GM12878 (cell line): ENCODE measurements around the gene DHDH. TPM values are rescaled to one million over a fixed set of nuclear protein-coding genes. Genes with fewer than 3 reads are reported as not detected.

ENCODE experiments used
- ATAC-seq: fragments of 200-7000 bp; cut with Tn5 transposase; 3 replicates; pipeline ENCODE4 v1.9.1; 2020; ENCODE audit warnings: mild to moderate bottlenecking, moderate library complexity
- BruUV-seq: library from RNA; stranded (reverse); fragments of 400-500 nt; replicated peaks from 2 replicates; lab custom pipeline; 2021; lab: Mats Ljungman, UMichigan
- CTCF ChIA-PET: fragments of 300-600 bp; sonication (Branson Sonifier 250); formaldehyde crosslinking; extraction: SDS; loops from one replicate; lab custom pipeline; 2021; ENCODE audit warnings: inconsistent platforms; lab: Yijun Ruan, JAX
- POLR2A ChIA-PET: fragments of 350-600 bp; formaldehyde crosslinking; extraction: SDS; loops from one replicate; lab custom pipeline; 2021; ENCODE audit warnings: inconsistent platforms; lab: Charles Lee
- RAD21 ChIA-PET: fragments of 300-600 bp; sonication (Branson Sonifier 250); formaldehyde crosslinking; loops from one replicate; lab custom pipeline; 2023; ENCODE audit warnings: antibody characterized with exemption; ENCODE audit not compliant: unreplicated experiment; lab: Charles Lee
- SMC1A ChIA-PET: fragments of 300-600 bp; sonication (Branson Sonifier 250); formaldehyde crosslinking; loops from one replicate; lab custom pipeline; 2023; ENCODE audit not compliant: unreplicated experiment, uncharacterized antibody; lab: Charles Lee
- DNase-seq: peaks from one replicate; pipeline ENCODE4 v3.0.0-alpha.2; 2011; ENCODE audit warnings: low read depth, low spot score
- FAIRE-seq: peaks from 3 replicates; lab custom pipeline; 2011; peaks lifted over from hg19 to GRCh38; lab: Jason Lieb, UNC
- H2AFZ ChIP-seq: 2 replicates; pipeline ENCODE4 v1.6.0; 2011; ENCODE audit warnings: low read depth, low read length, control low read depth; ENCODE audit not compliant: control insufficient read depth
- H3K27ac ChIP-seq: 2 replicates; pipeline ENCODE4 v1.5.1; 2011; ENCODE audit warnings: control low read depth; ENCODE audit not compliant: control insufficient read depth, insufficient read depth
- H3K27me3 ChIP-seq, 2 experiments: replicated peaks in 1 of 2; 2 replicates each; pipeline versions ENCODE4 v1.6.0 to v1.6.1; 2011; ENCODE audit warnings: low read length in 1 of 2; ENCODE audit not compliant: control insufficient read depth in 2 of 2, insufficient read depth in 2 of 2
- H3K36me3 ChIP-seq, 2 experiments: 2 replicates each; pipeline ENCODE4 v1.5.1; 2011; ENCODE audit warnings: low read length in 1 of 2; ENCODE audit not compliant: control insufficient read depth in 2 of 2, insufficient read depth in 2 of 2
- H3K4me1 ChIP-seq: 2 replicates; pipeline ENCODE4 v1.6.1; 2011; ENCODE audit warnings: mild to moderate bottlenecking, low read length, moderate library complexity, mixed read lengths; ENCODE audit not compliant: control insufficient read depth, insufficient read depth
- H3K4me2 ChIP-seq: 2 replicates; pipeline ENCODE4 v1.6.0; 2011; ENCODE audit warnings: control low read depth; ENCODE audit not compliant: control insufficient read depth, insufficient read depth
- H3K4me3 ChIP-seq: fragments of 200-600 bp; sonication (generic); 2 replicates; pipeline ENCODE4 v1.5.1; 2016
- H3K79me2 ChIP-seq: 2 replicates; pipeline ENCODE4 v1.6.0; 2011; ENCODE audit warnings: low read length; ENCODE audit not compliant: control insufficient read depth, insufficient read depth
- H3K9ac ChIP-seq: 2 replicates; pipeline ENCODE4 v1.8.0; 2011; ENCODE audit warnings: low read length, control low read depth, mixed read lengths; ENCODE audit not compliant: control insufficient read depth, insufficient read depth
- H3K9me3 ChIP-seq: replicated peaks from 3 replicates; pipeline ENCODE4 v1.5.1; 2011; ENCODE audit warnings: mild to moderate bottlenecking, low read length; ENCODE audit not compliant: control insufficient read depth, insufficient read depth
- H4K20me1 ChIP-seq: 2 replicates; pipeline ENCODE4 v1.6.0; 2011; ENCODE audit not compliant: control insufficient read depth, insufficient read depth
- BRCA1 ChIP-seq: IDR thresholded peaks from 2 replicates; pipeline ENCODE4 v1.6.1; 2011; ENCODE audit warnings: low read depth, low read length, improper control_type of control experiment
- E4F1 ChIP-seq: fragments of 450-650 bp; IDR thresholded peaks from 2 replicates; pipeline ENCODE4 v1.6.1; 2018; ENCODE audit warnings: borderline replicate concordance, mild to moderate bottlenecking; ENCODE audit not compliant: partially characterized antibody
- EED ChIP-seq: sonication (generic); IDR thresholded peaks from 2 replicates; pipeline ENCODE4 v1.6.1; 2016; ENCODE audit warnings: antibody characterized with exemption, low read depth
- FOXM1 ChIP-seq: IDR thresholded peaks from 2 replicates; pipeline ENCODE4 v1.6.1; 2012; ENCODE audit warnings: low read depth, mild to moderate bottlenecking, inconsistent platforms, low read length, moderate library complexity
- KDM1A ChIP-seq: fragments of 200-600 bp; sonication (generic); IDR thresholded peaks from 2 replicates; pipeline ENCODE4 v1.6.1; 2016; ENCODE audit warnings: borderline replicate concordance
- LARP7 ChIP-seq: fragments of 450-650 bp; IDR thresholded peaks from 2 replicates; pipeline ENCODE4 v1.6.1; 2017; ENCODE audit warnings: mild to moderate bottlenecking
- NR2F1 ChIP-seq: fragments of 450-650 bp; conservative IDR thresholded peaks from 2 replicates; pipeline ENCODE4 v1.6.1; 2017; ENCODE audit warnings: mild to moderate bottlenecking
- PAX5 ChIP-seq: IDR thresholded peaks from 2 replicates; pipeline ENCODE4 v1.6.1; 2011; ENCODE audit warnings: low read depth, low read length, borderline replicate concordance
- RAD21 ChIP-seq: IDR thresholded peaks from 2 replicates; pipeline ENCODE4 v1.6.1; 2011; ENCODE audit warnings: mild to moderate bottlenecking, low read depth, low read length, moderate library complexity; ENCODE audit not compliant: insufficient read depth
- SRF ChIP-seq, 2 experiments: IDR thresholded peaks; 2 replicates each; pipeline ENCODE4 v1.6.1; 2011; ENCODE audit warnings: low read depth in 2 of 2, low read length in 2 of 2, mild to moderate bottlenecking in 1 of 2, moderate library complexity in 1 of 2
- WGBS: methylation state at CpG from one replicate; pipeline ENCODE4 v1.1.6; 2016; ENCODE audit warnings: low lambda C conversion rate; ENCODE audit not compliant: insufficient replicate concordance, insufficient coverage; ENCODE audit errors: missing lambda C conversion rate; 5-methylcytosine and 5-hydroxymethylcytosine counted together
- in situ Hi-C: fragments of 300-500 bp; cut with MboI; formaldehyde crosslinking; loops from 9 replicates; pipeline ENCODE4 v1.14.3; 2018; ENCODE audit warnings: mixed read lengths
- intact Hi-C: fragments of 100-400 bp; cut with micrococcal nuclease; formaldehyde crosslinking; loops from one replicate; pipeline ENCODE4 v1.14.2; 2022; ENCODE audit not compliant: unreplicated experiment
- polyA plus RNA-seq, 11 experiments: library from polyadenylated mRNA; depleted of rRNA in 4 of 11; unstranded in 6 of 11; stranded (reverse) in 5 of 11; fragments of >200 nt; fragmentation: Nextera tagmentation in 4 of 11; fragmentation: Illumina TruSeq in 1 of 11; extraction: Ambion mirVana in 4 of 11; extraction: Trizol in 1 of 11; gene quantifications; 1 replicate in 1 of 11; 2 replicates in 10 of 11; pipeline versions ENCODE4 v1.2.1 to v1.2.3, GENCODE V29; 2011 to 2016; ENCODE audit warnings: inconsistent platforms in 2 of 11, missing spikeins in 2 of 11, low read depth in 1 of 11
- total RNA-seq, 4 experiments: library from RNA; depleted of rRNA in 3 of 4; stranded (reverse); fragments of >200 nt in 3 of 4; fragmentation: Illumina TruSeq in 1 of 4; extraction: Trizol in 1 of 4; gene quantifications; 2 replicates each; pipeline versions ENCODE4 v1.2.1 to v1.2.3, GENCODE V29; 2013 to 2021

DHDH gene
- total and polyA plus RNA-seq, 10 of the 15 experiments (the other 5 are each of a cell fraction or from before 2014, with no cell fraction given) = 0.13 to 0.21 (median 0.15) TPM; not detected in 7

DNA sequence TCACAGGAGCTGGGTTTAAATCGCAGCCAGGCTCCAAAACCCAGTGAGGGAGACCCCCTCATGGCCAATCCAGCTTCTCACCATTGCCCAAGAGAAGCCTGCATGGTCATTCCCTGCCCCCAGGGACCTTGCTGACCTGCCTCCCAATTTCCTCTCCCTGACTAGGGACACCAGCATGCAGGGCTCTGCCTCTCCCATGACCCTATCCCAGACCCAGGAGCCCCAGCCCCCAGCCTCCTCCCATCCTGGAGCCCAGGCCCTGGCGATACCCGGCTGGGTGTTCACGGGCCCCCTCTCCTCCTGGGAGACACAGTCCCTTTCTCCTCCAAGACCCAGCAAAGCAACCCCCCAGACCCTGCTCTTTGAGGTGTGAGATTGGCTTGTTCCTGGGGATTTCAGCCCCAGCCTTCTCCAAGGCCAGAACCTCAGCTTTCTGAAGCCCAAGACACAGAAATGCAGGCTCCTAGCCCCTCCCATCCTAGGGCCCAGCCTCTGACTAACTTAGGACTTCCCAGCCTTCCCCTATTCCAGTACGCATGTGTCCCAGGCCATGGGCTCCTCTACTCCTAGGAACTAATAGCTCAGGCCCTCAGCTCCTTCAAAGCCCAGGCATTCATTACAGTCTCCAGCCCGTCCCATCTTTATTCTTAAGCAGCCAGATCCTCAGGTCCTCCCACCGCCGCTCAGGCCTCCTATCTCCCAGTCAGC, 58.5 kb downstream of the DHDH start:
- Histone ChIP-seq H3K9ac (peak overlapping the region; percentile 91), H3K4me3 (peak overlapping the region; percentile 93), H3K9me3 (no peaks in the 10 kb centered on the region), H3K4me2 (peak overlapping the region; percentile 80), H3K27ac (peak overlapping the region; percentile 86), H3K36me3 (peaks cover 0 to 7% of the 10 kb centered on the region in 2 experiments; a peak in 3 of 4 replicates), H3K27me3 (no peaks in the 10 kb centered on the region), H2AFZ (no peak overlapping the region), H4K20me1 (no peaks in the 10 kb centered on the region), H3K79me2 (peaks cover 49% of the 10 kb centered on the region), H3K4me1 (peaks cover 3% of the 10 kb centered on the region)
- CTCF ChIA-PET = interaction anchor here (0.7 to 4.0 kb wide), 14 partner anchors 12 to 216 kb away, joined by 3 to 55 read pairs (median 14); partner anchors contain the start of gene PPP1R15A
- BruUV-seq = TSS peak; percentile 62
- TF ChIP-seq NR2F1 = no peak
- no peak for TF ChIP-seq SRF (IDR thresholded peaks at IDR 0.05; ENCODE audit: low read depth in 2 of 2, low read length in 2 of 2)
- no peak for TF ChIP-seq RAD21
- TF ChIP-seq BRCA1 = no peak
- TF ChIP-seq PAX5 = no peak
- no peak for TF ChIP-seq EED
- TF ChIP-seq LARP7 = no peak
- TF ChIP-seq FOXM1 = no peak
- no peak for TF ChIP-seq KDM1A
- TF ChIP-seq E4F1 = no peak
- no peak for DNase-seq
- FAIRE-seq = no peak
- intact Hi-C loops = no loop called here
- SMC1A ChIA-PET = interaction anchor here (1.0 to 1.9 kb wide), 5 partner anchors 13 to 197 kb away, joined by 3 to 5 read pairs (median 4); partner anchors contain the start of gene FTL
- RAD21 ChIA-PET = interaction anchor here (0.5 to 2.4 kb wide), 9 partner anchors 13 to 920 kb away, joined by 3 to 10 read pairs (median 3); partner anchors contain the start of gene NUCB1
- POLR2A ChIA-PET = interaction anchor here (0.5 to 3.6 kb wide), 9 partner anchors 9 to 620 kb away, joined by 3 to 41 read pairs (median 8); partner anchors contain the start of genes HSD17B14 and NUCB1
- in situ Hi-C loops = no loop called here
- ATAC-seq = peak; percentile 2; the same call in 1 of the 3 replicates
- 29% methylated on average over 8 of the region's 8 CpGs for WGBS
